ENCODE measurements around the gene CACNB2. TPM values are rescaled to one million over a fixed set of nuclear protein-coding genes. Genes with fewer than 3 reads are reported as not detected.

The CACNB2 gene
- total RNA-seq, 1 donor from 2014 or later: 4.9 TPM

- no peak for DNase-seq (ENCODE audit: low spot score, unreplicated experiment)
- Mint-ChIP-seq H3K36me3 (ENCODE audit: insufficient read depth) (no peaks in the 10 kb centered on the region), H3K27me3 (no peaks in the 10 kb centered on the region), H3K4me3 (ENCODE audit: low read depth) (no peak overlapping the region), H3K27ac (peak overlapping the region; percentile 23), H3K9me3 (ENCODE audit: low read depth) (no peaks in the 10 kb centered on the region), H3K4me1 (ENCODE audit: low read depth) (peaks cover 8% of the 10 kb centered on the region)
- peak; percentile 55 for TF ChIP-seq CTCF (IDR thresholded peaks at IDR 0.05; ENCODE audit: unreplicated experiment)
These were observed 172.3 kb downstream of the CACNB2 start for GRCh38 chr10:18312374-18313139.

GRCh38 chr10:18313140-18313530 is 172.9 kb downstream of the CACNB2 start:
- H3K36me3 Mint-ChIP-seq (ENCODE audit: insufficient read depth): no peaks in the 10 kb centered on the region
- TF ChIP-seq CTCF (IDR thresholded peaks at IDR 0.05; ENCODE audit: unreplicated experiment): no peak
- H3K9me3 Mint-ChIP-seq (ENCODE audit: low read depth): no peaks in the 10 kb centered on the region
- DNase-seq (ENCODE audit: low spot score, unreplicated experiment): no peak
- no peak overlapping the region for H3K4me3 Mint-ChIP-seq (ENCODE audit: low read depth)
- H3K27ac Mint-ChIP-seq: peak overlapping the region; percentile 23
- peaks cover 8% of the 10 kb centered on the region for H3K4me1 Mint-ChIP-seq (ENCODE audit: low read depth)
- no peaks in the 10 kb centered on the region for H3K27me3 Mint-ChIP-seq

- no peak for DNase-seq (ENCODE audit: low spot score, unreplicated experiment)
- Mint-ChIP-seq H3K27me3 (no peaks in the 10 kb centered on the region), H3K36me3 (ENCODE audit: insufficient read depth) (no peaks in the 10 kb centered on the region), H3K9me3 (ENCODE audit: low read depth) (peaks cover under 1% of the 10 kb centered on the region), H3K27ac (no peak overlapping the region), H3K4me3 (ENCODE audit: low read depth) (no peak overlapping the region), H3K4me1 (ENCODE audit: low read depth) (peaks cover 8% of the 10 kb centered on the region)
- no peak for TF ChIP-seq CTCF (IDR thresholded peaks at IDR 0.05; ENCODE audit: unreplicated experiment)
These were observed 173.4 kb downstream of the CACNB2 start for GRCh38 chr10:18313626-18314025.

- Mint-ChIP-seq H3K27ac (no peak overlapping the region), H3K9me3 (ENCODE audit: low read depth) (peaks cover 12% of the 10 kb centered on the region), H3K4me1 (ENCODE audit: low read depth) (peaks cover 1% of the 10 kb centered on the region), H3K36me3 (ENCODE audit: insufficient read depth) (no peaks in the 10 kb centered on the region), H3K27me3 (no peaks in the 10 kb centered on the region), H3K4me3 (ENCODE audit: low read depth) (no peak overlapping the region)
- TF ChIP-seq CTCF (IDR thresholded peaks at IDR 0.05; ENCODE audit: unreplicated experiment): no peak
- no peak for DNase-seq (ENCODE audit: low spot score, unreplicated experiment)
These were observed 179.4 kb downstream of the CACNB2 start for GRCh38 chr10:18319628-18320027.

- no peak for DNase-seq (ENCODE audit: low spot score, unreplicated experiment)
- H3K9me3 Mint-ChIP-seq (ENCODE audit: low read depth): peaks cover 12% of the 10 kb centered on the region
- H3K27ac Mint-ChIP-seq: no peak overlapping the region
- no peak for TF ChIP-seq CTCF (IDR thresholded peaks at IDR 0.05; ENCODE audit: unreplicated experiment)
- H3K27me3 Mint-ChIP-seq: no peaks in the 10 kb centered on the region
- H3K36me3 Mint-ChIP-seq (ENCODE audit: insufficient read depth): no peaks in the 10 kb centered on the region
- no peak overlapping the region for H3K4me3 Mint-ChIP-seq (ENCODE audit: low read depth)
- peaks cover 4% of the 10 kb centered on the region for H3K4me1 Mint-ChIP-seq (ENCODE audit: low read depth)
These were observed 181.1 kb downstream of the CACNB2 start for GRCh38 chr10:18321371-18321770.

Measured in progenitor cell of endocrine pancreas (in vitro differentiated cells).